HEK293 (cell line): Measurements from ENCODE around the gene TAF6L.

Experiments
- CTCF ChIA-PET: fragments of 350-600 bp; formaldehyde crosslinking; extraction: SDS; loops from one replicate; lab custom pipeline; 2021; ENCODE audit warnings: antibody characterized with exemption; lab: Yijun Ruan, JAX
- POLR2A ChIA-PET: fragments of 300-600 bp; formaldehyde crosslinking; extraction: SDS; loops from one replicate; lab custom pipeline; 2020; ENCODE audit warnings: antibody characterized with exemption, inconsistent platforms; lab: Yijun Ruan, JAX
- H3K27ac ChIP-seq: fragments of 200-500 bp; sonication (Bioruptor generic); 2 replicates; pipeline ENCODE4 v1.5.1; 2014; ENCODE audit warnings: low read depth, low read length, control low read depth, inconsistent platforms; ENCODE audit errors: extremely low read depth
- H3K36me3 ChIP-seq, 2 experiments: fragments of 200-500 bp in 1 of 2; sonication (Bioruptor generic) in 1 of 2; 1 replicate in 1 of 2; 2 replicates in 1 of 2; pipeline ENCODE4 v1.5.1; 2014 to 2017; ENCODE audit warnings: inconsistent platforms in 2 of 2, low read length in 2 of 2; ENCODE audit not compliant: control insufficient read depth in 2 of 2, insufficient read depth in 1 of 2
- H3K4me1 ChIP-seq: fragments of 200-500 bp; sonication (Bioruptor generic); 2 replicates; pipeline ENCODE4 v1.5.1; 2014; ENCODE audit warnings: mild to moderate bottlenecking, low read length, inconsistent platforms; ENCODE audit not compliant: control insufficient read depth, insufficient read depth
- H3K4me3 ChIP-seq: 2 replicates; pipeline ENCODE4 v1.5.1; 2011; ENCODE audit warnings: low read depth, mild to moderate bottlenecking, control low read depth, low read length, moderate library complexity
- H3K9me3 ChIP-seq: fragments of 200-500 bp; sonication (Bioruptor generic); 2 replicates; pipeline ENCODE4 v1.5.1; 2014; ENCODE audit warnings: low read depth, low read length, inconsistent platforms; ENCODE audit not compliant: control insufficient read depth, insufficient read depth
- KLF1 ChIP-seq: fragments of 450-650 bp; formaldehyde crosslinking; IDR thresholded peaks from 2 replicates; pipeline ENCODE4 v1.5.1; 2016; ENCODE audit warnings: missing biosample characterization, missing genetic modification characterization
- KLF10 ChIP-seq: fragments of 450-650 bp; IDR thresholded peaks from 2 replicates; pipeline ENCODE4 v1.5.1; 2018; ENCODE audit warnings: missing biosample characterization, mild to moderate bottlenecking, missing genetic modification characterization
- KLF16 ChIP-seq: fragments of 450-650 bp; formaldehyde crosslinking; IDR thresholded peaks from 2 replicates; pipeline ENCODE4 v1.5.1; 2017; ENCODE audit warnings: missing biosample characterization, missing genetic modification characterization
- PRDM1 ChIP-seq: fragments of 450-650 bp; formaldehyde crosslinking; IDR thresholded peaks from 2 replicates; pipeline ENCODE4; 2016; ENCODE audit warnings: missing biosample characterization, missing genetic modification characterization
- ZBTB17 ChIP-seq: fragments of 450-650 bp; formaldehyde crosslinking; IDR thresholded peaks from 2 replicates; pipeline ENCODE4 v1.5.1; 2016; ENCODE audit warnings: missing biosample characterization, missing genetic modification characterization
- ZIC2 ChIP-seq: fragments of 450-650 bp; formaldehyde crosslinking; IDR thresholded peaks from 2 replicates; pipeline ENCODE4 v1.5.1; 2016; ENCODE audit warnings: missing biosample characterization, missing genetic modification characterization
- ZNF112 ChIP-seq: fragments of 450-650 bp; formaldehyde crosslinking; IDR thresholded peaks from 2 replicates; pipeline ENCODE4 v1.5.0; 2017; ENCODE audit warnings: missing biosample characterization, missing genetic modification characterization
- ZNF155 ChIP-seq: fragments of 450-650 bp; formaldehyde crosslinking; IDR thresholded peaks from 2 replicates; pipeline ENCODE4 v1.5.1; 2016; ENCODE audit warnings: missing biosample characterization, missing genetic modification characterization
- ZNF202 ChIP-seq: fragments of 450-650 bp; formaldehyde crosslinking; IDR thresholded peaks from 2 replicates; pipeline ENCODE4 v1.5.1; 2016; ENCODE audit warnings: missing biosample characterization, missing genetic modification characterization, borderline replicate concordance
- ZNF23 ChIP-seq: fragments of 450-650 bp; formaldehyde crosslinking; IDR thresholded peaks from 2 replicates; pipeline ENCODE4 v1.5.1; 2016; ENCODE audit warnings: missing biosample characterization, missing genetic modification characterization, borderline replicate concordance
- ZNF239 ChIP-seq: fragments of 450-650 bp; formaldehyde crosslinking; IDR thresholded peaks from 2 replicates; pipeline ENCODE4 v1.5.1; 2016; ENCODE audit warnings: missing biosample characterization, missing genetic modification characterization
- ZNF391 ChIP-seq: fragments of 450-650 bp; formaldehyde crosslinking; IDR thresholded peaks from 2 replicates; pipeline ENCODE4 v1.5.1; 2016; ENCODE audit warnings: low read depth, missing biosample characterization, missing genetic modification characterization, borderline replicate concordance
- ZNF600 ChIP-seq: fragments of 450-650 bp; formaldehyde crosslinking; IDR thresholded peaks from 2 replicates; pipeline ENCODE4 v1.5.1; 2016; ENCODE audit warnings: missing biosample characterization, missing genetic modification characterization
- ZNF664 ChIP-seq: fragments of 450-650 bp; formaldehyde crosslinking; IDR thresholded peaks from 2 replicates; pipeline ENCODE4 v1.5.1; 2016; ENCODE audit warnings: missing biosample characterization, missing genetic modification characterization
- ZNF777 ChIP-seq: fragments of 450-650 bp; formaldehyde crosslinking; IDR thresholded peaks from 2 replicates; pipeline ENCODE4 v1.5.1; 2017; ENCODE audit warnings: missing biosample characterization, missing genetic modification characterization, borderline replicate concordance
- ZSCAN23 ChIP-seq: fragments of 450-650 bp; formaldehyde crosslinking; IDR thresholded peaks from 2 replicates; pipeline ENCODE4 v1.5.1; 2016; ENCODE audit warnings: missing biosample characterization, missing genetic modification characterization
- TF ChIP-seq, protein P1 (sequence below): fragments of 450-650 bp; formaldehyde crosslinking; IDR thresholded peaks from 2 replicates; pipeline ENCODE4 v1.5.1; 2016; ENCODE audit warnings: missing biosample characterization, missing genetic modification characterization
- TF ChIP-seq, protein P2 (sequence below): fragments of 450-650 bp; formaldehyde crosslinking; IDR thresholded peaks from 2 replicates; pipeline ENCODE4 v1.5.1; 2016; ENCODE audit warnings: missing biosample characterization, missing genetic modification characterization
- TF ChIP-seq, protein P3 (sequence below): fragments of 450-650 bp; formaldehyde crosslinking; IDR thresholded peaks from 2 replicates; pipeline ENCODE4 v1.5.1; 2016; ENCODE audit warnings: missing biosample characterization, missing genetic modification characterization
- TF ChIP-seq, protein P4 (sequence below): sonication (generic); formaldehyde crosslinking; IDR thresholded peaks from 2 replicates; pipeline ENCODE4 v1.8.1; 2022; ENCODE audit warnings: mild to moderate bottlenecking, moderate library complexity, missing genetic modification reagents
- TF ChIP-seq, protein P5 (sequence below): fragments of 450-650 bp; formaldehyde crosslinking; IDR thresholded peaks from 2 replicates; pipeline ENCODE4 v1.5.1; 2016; ENCODE audit warnings: missing biosample characterization, missing genetic modification characterization

Gene TAF6L

DNA sequence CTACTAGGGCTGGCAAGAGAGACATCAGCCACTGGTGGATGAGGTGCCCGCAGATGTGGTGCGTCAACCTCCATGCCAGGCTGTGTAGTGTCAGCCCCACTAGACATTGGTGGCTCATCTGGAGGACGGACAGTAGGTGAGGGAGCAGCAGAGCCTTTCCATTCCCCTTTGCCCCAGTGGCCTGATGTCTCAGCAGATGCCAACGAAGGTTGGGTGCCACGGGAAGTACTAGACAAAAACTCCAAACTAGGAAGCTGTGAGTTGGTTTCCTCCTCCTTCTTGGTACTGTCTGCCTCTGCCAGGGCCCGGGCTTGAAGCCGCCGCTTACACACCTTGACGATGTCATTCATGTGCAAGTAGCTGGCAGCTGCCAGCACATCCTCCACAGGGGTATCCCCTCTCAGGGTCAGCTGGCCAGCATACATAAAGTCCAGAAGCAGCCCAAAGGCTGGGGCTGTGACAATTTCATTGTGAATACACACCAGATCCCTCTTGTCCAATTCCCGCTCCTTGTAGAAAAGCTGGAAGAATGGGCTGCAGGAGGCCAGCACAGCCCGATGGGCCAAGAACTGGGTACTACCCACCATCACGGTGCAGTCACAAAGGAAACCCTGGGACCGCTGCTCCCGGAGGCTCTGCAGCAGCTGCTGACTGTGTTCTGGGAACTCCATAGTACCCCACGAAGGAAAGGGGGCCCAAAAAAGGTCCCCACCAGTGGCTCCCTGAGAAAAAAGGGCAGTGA, 18.0 kb upstream of the TAF6L start (continued):
- TF ChIP-seq, protein P1, sequence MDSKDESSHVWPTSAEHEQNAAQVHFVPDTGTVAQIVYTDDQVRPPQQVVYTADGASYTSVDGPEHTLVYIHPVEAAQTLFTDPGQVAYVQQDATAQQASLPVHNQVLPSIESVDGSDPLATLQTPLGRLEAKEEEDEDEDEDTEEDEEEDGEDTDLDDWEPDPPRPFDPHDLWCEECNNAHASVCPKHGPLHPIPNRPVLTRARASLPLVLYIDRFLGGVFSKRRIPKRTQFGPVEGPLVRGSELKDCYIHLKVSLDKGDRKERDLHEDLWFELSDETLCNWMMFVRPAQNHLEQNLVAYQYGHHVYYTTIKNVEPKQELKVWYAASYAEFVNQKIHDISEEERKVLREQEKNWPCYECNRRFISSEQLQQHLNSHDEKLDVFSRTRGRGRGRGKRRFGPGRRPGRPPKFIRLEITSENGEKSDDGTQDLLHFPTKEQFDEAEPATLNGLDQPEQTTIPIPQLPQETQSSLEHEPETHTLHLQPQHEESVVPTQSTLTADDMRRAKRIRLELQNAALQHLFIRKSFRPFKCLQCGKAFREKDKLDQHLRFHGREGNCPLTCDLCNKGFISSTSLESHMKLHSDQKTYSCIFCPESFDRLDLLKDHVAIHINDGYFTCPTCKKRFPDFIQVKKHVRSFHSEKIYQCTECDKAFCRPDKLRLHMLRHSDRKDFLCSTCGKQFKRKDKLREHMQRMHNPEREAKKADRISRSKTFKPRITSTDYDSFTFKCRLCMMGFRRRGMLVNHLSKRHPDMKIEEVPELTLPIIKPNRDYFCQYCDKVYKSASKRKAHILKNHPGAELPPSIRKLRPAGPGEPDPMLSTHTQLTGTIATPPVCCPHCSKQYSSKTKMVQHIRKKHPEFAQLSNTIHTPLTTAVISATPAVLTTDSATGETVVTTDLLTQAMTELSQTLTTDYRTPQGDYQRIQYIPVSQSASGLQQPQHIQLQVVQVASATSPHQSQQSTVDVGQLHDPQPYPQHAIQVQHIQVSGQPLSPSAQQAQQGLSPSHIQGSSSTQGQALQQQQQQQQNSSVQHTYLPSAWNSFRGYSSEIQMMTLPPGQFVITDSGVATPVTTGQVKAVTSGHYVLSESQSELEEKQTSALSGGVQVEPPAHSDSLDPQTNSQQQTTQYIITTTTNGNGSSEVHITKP (tag by site-specific recombination): no peak
- TF ChIP-seq KLF1 (tag by site-specific recombination): no peak
- TF ChIP-seq, protein P2, sequence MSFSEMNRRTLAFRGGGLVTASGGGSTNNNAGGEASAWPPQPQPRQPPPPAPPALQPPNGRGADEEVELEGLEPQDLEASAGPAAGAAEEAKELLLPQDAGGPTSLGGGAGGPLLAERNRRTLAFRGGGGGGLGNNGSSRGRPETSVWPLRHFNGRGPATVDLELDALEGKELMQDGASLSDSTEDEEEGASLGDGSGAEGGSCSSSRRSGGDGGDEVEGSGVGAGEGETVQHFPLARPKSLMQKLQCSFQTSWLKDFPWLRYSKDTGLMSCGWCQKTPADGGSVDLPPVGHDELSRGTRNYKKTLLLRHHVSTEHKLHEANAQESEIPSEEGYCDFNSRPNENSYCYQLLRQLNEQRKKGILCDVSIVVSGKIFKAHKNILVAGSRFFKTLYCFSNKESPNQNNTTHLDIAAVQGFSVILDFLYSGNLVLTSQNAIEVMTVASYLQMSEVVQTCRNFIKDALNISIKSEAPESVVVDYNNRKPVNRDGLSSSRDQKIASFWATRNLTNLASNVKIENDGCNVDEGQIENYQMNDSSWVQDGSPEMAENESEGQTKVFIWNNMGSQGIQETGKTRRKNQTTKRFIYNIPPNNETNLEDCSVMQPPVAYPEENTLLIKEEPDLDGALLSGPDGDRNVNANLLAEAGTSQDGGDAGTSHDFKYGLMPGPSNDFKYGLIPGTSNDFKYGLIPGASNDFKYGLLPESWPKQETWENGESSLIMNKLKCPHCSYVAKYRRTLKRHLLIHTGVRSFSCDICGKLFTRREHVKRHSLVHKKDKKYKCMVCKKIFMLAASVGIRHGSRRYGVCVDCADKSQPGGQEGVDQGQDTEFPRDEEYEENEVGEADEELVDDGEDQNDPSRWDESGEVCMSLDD (tag by site-specific recombination): no peak
- no peak for TF ChIP-seq PRDM1 (tag by site-specific recombination)
- TF ChIP-seq ZNF202 (tag by site-specific recombination): no peak
- TF ChIP-seq, protein P3, sequence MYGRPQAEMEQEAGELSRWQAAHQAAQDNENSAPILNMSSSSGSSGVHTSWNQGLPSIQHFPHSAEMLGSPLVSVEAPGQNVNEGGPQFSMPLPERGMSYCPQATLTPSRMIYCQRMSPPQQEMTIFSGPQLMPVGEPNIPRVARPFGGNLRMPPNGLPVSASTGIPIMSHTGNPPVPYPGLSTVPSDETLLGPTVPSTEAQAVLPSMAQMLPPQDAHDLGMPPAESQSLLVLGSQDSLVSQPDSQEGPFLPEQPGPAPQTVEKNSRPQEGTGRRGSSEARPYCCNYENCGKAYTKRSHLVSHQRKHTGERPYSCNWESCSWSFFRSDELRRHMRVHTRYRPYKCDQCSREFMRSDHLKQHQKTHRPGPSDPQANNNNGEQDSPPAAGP (tag by site-specific recombination): no peak

DNA sequence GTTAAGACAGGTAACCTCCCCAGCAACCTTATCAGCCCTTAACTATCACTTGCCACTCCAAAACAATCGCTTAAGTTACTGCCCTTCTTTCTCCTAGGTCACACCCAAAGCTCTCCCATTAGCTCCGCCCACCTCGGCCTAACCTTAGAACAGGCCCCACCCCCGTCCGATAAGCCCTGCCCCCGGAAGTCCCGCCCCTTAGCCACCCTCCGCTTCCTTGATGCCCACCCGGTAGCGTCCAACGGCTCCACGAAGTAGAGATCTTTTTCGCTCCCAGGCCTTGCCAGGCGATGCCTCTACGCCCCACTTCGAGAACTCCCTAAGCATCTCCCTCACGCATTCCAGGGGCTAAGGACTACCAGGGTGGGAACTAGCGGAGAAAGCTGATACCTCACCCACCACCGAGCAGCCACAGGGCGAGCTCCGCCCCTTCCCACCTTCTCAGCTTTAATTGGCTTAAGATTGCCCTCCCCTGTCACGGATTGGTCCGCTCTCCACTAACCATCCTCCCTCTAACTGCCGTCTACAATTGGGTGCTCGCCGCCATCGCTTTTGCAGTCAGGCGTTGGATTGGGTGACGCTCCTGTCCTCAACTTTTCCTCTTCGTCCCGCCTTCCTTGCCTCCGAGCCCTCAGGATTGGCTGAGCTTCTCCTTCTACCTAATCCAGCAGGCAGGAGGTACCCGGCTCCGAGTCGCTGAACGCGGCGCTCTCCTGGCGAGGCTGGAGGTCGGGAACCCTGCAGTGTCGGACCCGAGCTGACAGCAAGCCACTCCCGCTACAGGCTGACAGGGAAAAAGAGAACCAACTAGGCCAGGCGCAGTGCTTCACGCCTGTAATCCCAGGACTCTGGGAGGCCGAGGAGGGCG, 17.2 kb upstream of the TAF6L start, which contains the start of gene ZBTB3:
ZBTB3 (minus strand) TSS at position 425 of the 868 bp plus-strand sequence. CDS start 496 bp downstream, outside the sequence.
- Histone ChIP-seq H3K4me3 (peak within 1 kb of the TSS; percentile 73), H3K27ac (peak within 1 kb of the TSS; percentile 32; the same call in 1 of the 2 replicates), H3K9me3 (no peaks in the 10 kb centered on the region), H3K4me1 (no peaks in the 10 kb centered on the region), H3K36me3 (peaks cover 0 to 15% of the 10 kb centered on the region in 2 experiments; a peak in 2 of 3 replicates)
- ChIA-PET CTCF (interaction anchor here (0.6 to 2.7 kb wide), 11 partner anchors 15 to 359 kb away, joined by 3 to 11 read pairs (median 3); partner anchors contain the start of genes HNRNPUL2 and TMEM179B), POLR2A (interaction anchor here (0.5 to 3.4 kb wide), 46 partner anchors 8 to 180 kb away, joined by 3 to 137 read pairs (median 5); partner anchors contain the start of genes B3GAT3, BSCL2, C11orf98 and CSKMT)
- TF ChIP-seq ZNF391 (tag by site-specific recombination): no peak
- peak; percentile 94 for TF ChIP-seq ZBTB17 (tag by site-specific recombination)
- no peak for TF ChIP-seq ZNF112 (tag by site-specific recombination)
- TF ChIP-seq ZSCAN23 (tag by site-specific recombination): no peak
- TF ChIP-seq, protein P4, sequence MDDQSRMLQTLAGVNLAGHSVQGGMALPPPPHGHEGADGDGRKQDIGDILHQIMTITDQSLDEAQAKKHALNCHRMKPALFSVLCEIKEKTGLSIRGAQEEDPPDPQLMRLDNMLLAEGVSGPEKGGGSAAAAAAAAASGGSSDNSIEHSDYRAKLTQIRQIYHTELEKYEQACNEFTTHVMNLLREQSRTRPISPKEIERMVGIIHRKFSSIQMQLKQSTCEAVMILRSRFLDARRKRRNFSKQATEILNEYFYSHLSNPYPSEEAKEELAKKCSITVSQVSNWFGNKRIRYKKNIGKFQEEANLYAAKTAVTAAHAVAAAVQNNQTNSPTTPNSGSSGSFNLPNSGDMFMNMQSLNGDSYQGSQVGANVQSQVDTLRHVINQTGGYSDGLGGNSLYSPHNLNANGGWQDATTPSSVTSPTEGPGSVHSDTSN (CRISPR knock-in tag): peak; percentile 70; the same call in 1 of the 2 replicates
- TF ChIP-seq ZNF664: no peak
- peak; percentile 73 for TF ChIP-seq KLF16 (tag by site-specific recombination)
- TF ChIP-seq ZNF23: no peak
- no peak for TF ChIP-seq ZNF155 (tag by site-specific recombination)
- TF ChIP-seq ZNF777 (tag by site-specific recombination): no peak
- TF ChIP-seq, protein P5, sequence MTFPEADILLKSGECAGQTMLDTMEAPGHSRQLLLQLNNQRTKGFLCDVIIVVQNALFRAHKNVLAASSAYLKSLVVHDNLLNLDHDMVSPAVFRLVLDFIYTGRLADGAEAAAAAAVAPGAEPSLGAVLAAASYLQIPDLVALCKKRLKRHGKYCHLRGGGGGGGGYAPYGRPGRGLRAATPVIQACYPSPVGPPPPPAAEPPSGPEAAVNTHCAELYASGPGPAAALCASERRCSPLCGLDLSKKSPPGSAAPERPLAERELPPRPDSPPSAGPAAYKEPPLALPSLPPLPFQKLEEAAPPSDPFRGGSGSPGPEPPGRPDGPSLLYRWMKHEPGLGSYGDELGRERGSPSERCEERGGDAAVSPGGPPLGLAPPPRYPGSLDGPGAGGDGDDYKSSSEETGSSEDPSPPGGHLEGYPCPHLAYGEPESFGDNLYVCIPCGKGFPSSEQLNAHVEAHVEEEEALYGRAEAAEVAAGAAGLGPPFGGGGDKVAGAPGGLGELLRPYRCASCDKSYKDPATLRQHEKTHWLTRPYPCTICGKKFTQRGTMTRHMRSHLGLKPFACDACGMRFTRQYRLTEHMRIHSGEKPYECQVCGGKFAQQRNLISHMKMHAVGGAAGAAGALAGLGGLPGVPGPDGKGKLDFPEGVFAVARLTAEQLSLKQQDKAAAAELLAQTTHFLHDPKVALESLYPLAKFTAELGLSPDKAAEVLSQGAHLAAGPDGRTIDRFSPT: peak; percentile 72
- peak; percentile 61 for TF ChIP-seq ZNF600 (tag by site-specific recombination)
- TF ChIP-seq ZIC2 (tag by site-specific recombination): peak; percentile 76
- no peak for TF ChIP-seq ZNF239
- no peak for TF ChIP-seq KLF10
